OCI-LY1 (cell line): ENCODE measurements around the gene HOXC11.

Experiments
- H2AFZ ChIP-seq: fragments of 200-600 bp; sonication (generic), shearing (Covaris generic); 2 replicates; pipeline ENCODE4 v1.6.0; 2014; ENCODE audit warnings: antibody characterized with exemption, mild to moderate bottlenecking, low read length
- H3F3A ChIP-seq: fragments of 200-600 bp; sonication (generic), shearing (Covaris generic); 2 replicates; pipeline ENCODE4 v1.6.0; 2014; ENCODE audit warnings: mild to moderate bottlenecking, antibody characterized with exemption, low read length, moderate library complexity; ENCODE audit not compliant: insufficient read depth
- H3K27ac ChIP-seq: fragments of 200-600 bp; sonication (generic); 2 replicates; pipeline ENCODE4 v1.5.1; 2014; ENCODE audit warnings: low read length, mixed run types, mild to moderate bottlenecking, low read depth; ENCODE audit not compliant: poor library complexity, severe bottlenecking
- H3K27me3 ChIP-seq: fragments of 200-600 bp; sonication (generic); 2 replicates; pipeline ENCODE4 v1.6.0; 2014; ENCODE audit warnings: antibody characterized with exemption, mild to moderate bottlenecking, low read length, moderate library complexity; ENCODE audit not compliant: insufficient read depth
- H3K36me3 ChIP-seq: fragments of 200-600 bp; sonication (generic); 2 replicates; pipeline ENCODE4 v1.6.1; 2014; ENCODE audit warnings: mild to moderate bottlenecking, antibody characterized with exemption, low read length, moderate library complexity, mixed read lengths; ENCODE audit not compliant: insufficient read depth
- H3K4me1 ChIP-seq: fragments of 200-600 bp; sonication (generic); 2 replicates; pipeline ENCODE4 v1.5.1; 2014; ENCODE audit warnings: mild to moderate bottlenecking, low read length, moderate library complexity; ENCODE audit not compliant: insufficient read depth, severe bottlenecking
- H3K4me2 ChIP-seq: fragments of 200-600 bp; sonication (generic), shearing (Covaris generic); 2 replicates; pipeline ENCODE4 v1.6.1; 2014; ENCODE audit warnings: low read length
- H3K4me3 ChIP-seq: fragments of 200-600 bp; sonication (generic); 2 replicates; pipeline ENCODE4 v1.5.1; 2014; ENCODE audit warnings: low read length, low read depth, mild to moderate bottlenecking, mixed read lengths; ENCODE audit not compliant: poor library complexity, severe bottlenecking
- H3K79me2 ChIP-seq: fragments of 200-600 bp; shearing (Covaris generic); 2 replicates; pipeline ENCODE4 v1.6.1; 2016; ENCODE audit warnings: mixed run types, low read length, mixed read lengths; ENCODE audit not compliant: insufficient read depth
- H3K9ac ChIP-seq: fragments of 200-600 bp; sonication (generic), shearing (Covaris generic); 2 replicates; pipeline ENCODE4 v1.6.1; 2014; ENCODE audit warnings: mild to moderate bottlenecking, low read length, mixed read lengths
- H3K9me2 ChIP-seq: fragments of 200-600 bp; sonication (generic), shearing (Covaris generic); 2 replicates; pipeline ENCODE4 v1.6.1; 2014; ENCODE audit warnings: low read depth, mild to moderate bottlenecking, low read length, mixed read lengths
- H3K9me3 ChIP-seq: fragments of 200-600 bp; shearing (Covaris generic); 2 replicates; pipeline ENCODE4 v1.6.1; 2014; ENCODE audit warnings: low read length, mixed read lengths
- H4K20me1 ChIP-seq: fragments of 200-600 bp; sonication (generic), shearing (Covaris generic); 2 replicates; pipeline ENCODE4 v1.6.0; 2016; ENCODE audit warnings: mild to moderate bottlenecking, low read length; ENCODE audit not compliant: insufficient read depth
- CTCF ChIP-seq: fragments of 200-600 bp; sonication (generic), shearing (Covaris generic); IDR thresholded peaks from 2 replicates; pipeline ENCODE4 v1.5.1; 2017; ENCODE audit warnings: mild to moderate bottlenecking, antibody characterized with exemption, low read length, moderate library complexity, mixed read lengths
- EZH2 ChIP-seq: fragments of 200-600 bp; sonication (generic), shearing (Covaris generic); IDR thresholded peaks from 2 replicates; pipeline ENCODE4 v1.8.0; 2017; ENCODE audit warnings: borderline replicate concordance, mixed run types, mild to moderate bottlenecking, antibody characterized with exemption, low read length, moderate library complexity, mixed read lengths

Gene HOXC11

GRCh38 chr12:54015018-54015931 lies 42.3 kb downstream of the HOXC11 start:
- Histone ChIP-seq H3K79me2 (no peaks in the 10 kb centered on the region), H2AFZ (no peak overlapping the region), H3F3A (no peaks in the 10 kb centered on the region), H3K4me2 (no peak overlapping the region), H3K36me3 (no peaks in the 10 kb centered on the region), H3K9me3 (no peaks in the 10 kb centered on the region), H3K27me3 (peaks cover 3% of the 10 kb centered on the region; the same call in 1 of the 2 replicates), H3K27ac (no peak overlapping the region), H3K9me2 (no peaks in the 10 kb centered on the region), H4K20me1 (no peaks in the 10 kb centered on the region), H3K4me1 (peaks cover 22% of the 10 kb centered on the region), H3K4me3 (no peak overlapping the region), H3K9ac (no peak overlapping the region)
- TF ChIP-seq CTCF (no peak), EZH2 (no peak)

- Histone ChIP-seq H3K9me2 (no peaks in the 10 kb centered on the region), H3K36me3 (no peaks in the 10 kb centered on the region), H3K9ac (no peak overlapping the region), H3K4me3 (no peak overlapping the region), H3K27me3 (peaks cover 6% of the 10 kb centered on the region; the same call in 1 of the 2 replicates), H3K4me2 (no peak overlapping the region), H3K9me3 (no peaks in the 10 kb centered on the region), H4K20me1 (no peaks in the 10 kb centered on the region), H2AFZ (no peak overlapping the region), H3F3A (no peaks in the 10 kb centered on the region), H3K79me2 (no peaks in the 10 kb centered on the region), H3K27ac (no peak overlapping the region), H3K4me1 (peaks cover 22% of the 10 kb centered on the region)
- TF ChIP-seq EZH2 (no peak), CTCF (no peak)
These were observed 43.1 kb downstream of the HOXC11 start for GRCh38 chr12:54016051-54016450.

GRCh38 chr12:54016478-54016964 lies 43.6 kb downstream of the HOXC11 start:
- Histone ChIP-seq H3K4me2 (no peak overlapping the region), H3K79me2 (no peaks in the 10 kb centered on the region), H3K27me3 (peaks cover 6% of the 10 kb centered on the region; the same call in 1 of the 2 replicates), H3K27ac (no peak overlapping the region), H3K4me3 (no peak overlapping the region), H3K9ac (no peak overlapping the region), H2AFZ (no peak overlapping the region), H3K9me3 (no peaks in the 10 kb centered on the region), H3K4me1 (peaks cover 22% of the 10 kb centered on the region), H4K20me1 (no peaks in the 10 kb centered on the region), H3F3A (no peaks in the 10 kb centered on the region), H3K9me2 (no peaks in the 10 kb centered on the region), H3K36me3 (no peaks in the 10 kb centered on the region)
- TF ChIP-seq EZH2 (no peak), CTCF (no peak)
